Stimulated activated effector memory CD8-positive, alpha-beta T cell treated with anti-CD3 and anti-CD28 coated beads, Interleukin-12 subunit alpha, Interleukin-12 subunit beta, amount 100 ng/mL, for 72 hours (primary cell): ENCODE measurements around the gene MUTYH.
"Not testable (repeated sequence)": the region's sequence is repeated elsewhere in the genome, so short reads cannot be mapped to it uniquely, and the experiment has no call there.

Source experiments
- ATAC-seq: fragments of 150-1000 bp; cut with Tn5 transposase; 2 replicates; pipeline ENCODE4 v1.10.0; 2021
- DNase-seq, 2 donors: peaks; one replicate each; pipeline ENCODE4 v3.0.0; 2021 to 2022; ENCODE audit warnings: low spot score in 2 of 2
- H3K27ac Mint-ChIP-seq: one replicate; pipeline ENCODE4 v1.8.0; 2022; ENCODE audit warnings: mild to moderate bottlenecking, mixed read lengths
- H3K36me3 Mint-ChIP-seq: one replicate; pipeline ENCODE4 v1.8.0; 2022; ENCODE audit warnings: mild to moderate bottlenecking, mixed read lengths
- H3K4me1 Mint-ChIP-seq: one replicate; pipeline ENCODE4 v1.8.0; 2022; ENCODE audit warnings: mixed read lengths
- H3K4me3 Mint-ChIP-seq: one replicate; pipeline ENCODE4 v1.8.0; 2022; ENCODE audit warnings: mild to moderate bottlenecking, mixed read lengths
- H3K9me3 Mint-ChIP-seq: one replicate; pipeline ENCODE4 v1.8.0; 2022; ENCODE audit warnings: mixed read lengths

Gene MUTYH

DNA sequence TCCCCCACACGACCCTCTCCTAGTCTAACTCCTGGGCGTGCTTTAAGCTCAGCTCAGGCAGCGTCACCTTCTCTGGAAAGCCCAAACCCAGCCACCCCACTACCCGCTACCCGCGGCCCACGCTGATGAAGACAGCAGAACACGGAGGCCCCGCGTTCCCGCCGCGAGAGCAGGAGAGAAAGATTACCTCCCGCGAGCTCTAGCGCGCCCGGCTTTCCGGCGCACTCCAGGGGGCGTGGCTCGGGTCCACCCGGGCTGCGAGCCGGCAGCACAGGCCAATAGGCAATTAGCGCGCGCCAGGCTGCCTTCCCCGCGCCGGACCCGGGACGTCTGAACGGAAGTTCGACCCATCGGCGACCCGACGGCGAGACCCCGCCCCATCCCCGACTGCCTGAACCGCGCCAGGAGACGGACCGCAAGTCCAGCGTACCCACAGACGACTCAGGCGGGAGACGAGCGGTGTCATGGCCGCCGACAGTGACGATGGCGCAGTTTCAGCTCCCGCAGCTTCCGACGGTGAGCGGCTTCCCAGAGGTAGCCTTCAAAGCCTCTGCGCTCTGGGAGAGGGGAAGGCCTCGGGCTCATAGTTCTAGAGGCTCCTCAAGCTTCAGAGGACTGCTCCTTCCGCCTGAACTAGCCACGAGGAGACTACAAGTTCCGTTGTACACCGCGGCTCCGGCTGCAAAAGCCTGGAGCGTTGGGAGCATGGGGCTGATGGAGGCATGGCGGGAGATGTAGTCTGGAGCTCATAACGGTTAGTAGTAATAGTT is at the start of gene MUTYH, which contains the start of gene TOE1:
Gene MUTYH (minus strand): TSS at position 652 of the 770 bp plus-strand sequence. CDS start 5,935 bp downstream, outside the sequence.
Gene TOE1 (plus strand): TSS at position 382 of the 770 bp plus-strand sequence. CDS start 83 bp downstream, at position 465.
- Mint-ChIP-seq H3K4me1 (peaks cover 60% of the 10 kb centered on the region), H3K36me3 (peaks cover 74% of the 10 kb centered on the region), H3K4me3 (peak within 1 kb of the TSS; percentile 99), H3K9me3 (no peaks in the 10 kb centered on the region), H3K27ac (peak within 1 kb of the TSS; percentile 99)
- DNase-seq (peak; percentile 89 to 97), ATAC-seq (peak; percentile 91)

GRCh38 chr1:45386219-45386618 is 46.0 kb upstream of the MUTYH start:
- Mint-ChIP-seq H3K4me1 (no peaks in the 10 kb centered on the region), H3K4me3 (no peak overlapping the region), H3K36me3 (peaks cover 6% of the 10 kb centered on the region), H3K9me3 (no peaks in the 10 kb centered on the region), H3K27ac (no peak overlapping the region)
- DNase-seq = no peak
- ATAC-seq = no peak

DNA sequence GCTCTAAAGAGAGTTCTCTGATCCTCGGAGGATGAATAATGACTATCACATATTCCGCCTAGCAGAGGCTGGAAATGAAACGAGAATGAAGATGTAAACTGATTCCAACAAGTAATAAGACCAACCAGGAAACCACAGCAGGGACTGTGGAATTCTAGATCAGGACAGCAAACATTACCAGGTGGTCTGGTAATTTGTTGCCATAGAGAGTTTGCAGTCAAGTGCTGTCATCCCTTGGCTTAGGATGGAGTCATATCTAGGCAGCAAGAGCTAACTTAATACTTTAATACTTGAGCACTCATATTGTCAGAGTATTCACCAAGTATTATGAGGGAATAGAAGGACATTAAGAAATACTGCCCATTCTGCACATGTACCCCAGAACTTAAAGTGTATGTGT is 45.1 kb upstream of the MUTYH start:
- ATAC-seq = no peak
- Mint-ChIP-seq H3K4me1 (no peaks in the 10 kb centered on the region), H3K27ac (no peak overlapping the region), H3K36me3 (peaks cover 6% of the 10 kb centered on the region), H3K4me3 (no peak overlapping the region), H3K9me3 (no peaks in the 10 kb centered on the region)
- no peak for DNase-seq

GRCh38 chr1:45384213-45384612 is 44.0 kb upstream of the MUTYH start:
- not testable (repeated sequence) for H3K36me3 Mint-ChIP-seq, H3K27ac Mint-ChIP-seq, DNase-seq, H3K4me1 Mint-ChIP-seq, H3K9me3 Mint-ChIP-seq, H3K4me3 Mint-ChIP-seq, ATAC-seq

DNA sequence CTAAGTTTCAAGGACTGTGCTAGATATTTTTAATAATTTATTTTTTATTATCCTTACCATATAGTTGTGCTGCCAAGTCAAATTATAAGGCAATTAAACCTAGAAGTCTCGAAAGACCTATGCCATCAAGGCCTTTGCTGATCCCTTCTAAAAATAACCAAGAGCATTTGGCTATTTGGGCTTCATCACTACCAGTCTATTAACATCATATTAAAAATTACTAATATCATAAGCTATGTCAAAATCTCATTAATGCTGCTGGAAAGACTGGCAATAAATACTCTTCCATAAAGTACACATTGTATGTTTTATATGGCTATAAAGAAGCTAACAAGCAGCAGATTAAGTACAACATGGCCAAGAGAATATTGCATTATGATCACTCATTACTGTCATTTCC is 43.0 kb upstream of the MUTYH start:
- H3K36me3 Mint-ChIP-seq = peaks cover 6% of the 10 kb centered on the region
- ATAC-seq (no peak), DNase-seq (no peak)
- no peak overlapping the region for H3K4me3 Mint-ChIP-seq
- no peak overlapping the region for H3K27ac Mint-ChIP-seq
- no peaks in the 10 kb centered on the region for H3K9me3 Mint-ChIP-seq
- no peaks in the 10 kb centered on the region for H3K4me1 Mint-ChIP-seq

GRCh38 chr1:45381243-45381642 is 41.0 kb upstream of the MUTYH start:
- Mint-ChIP-seq H3K4me1 (no peaks in the 10 kb centered on the region), H3K4me3 (no peak overlapping the region), H3K27ac (no peak overlapping the region), H3K9me3 (no peaks in the 10 kb centered on the region), H3K36me3 (peaks cover 4% of the 10 kb centered on the region)
- ATAC-seq (no peak), DNase-seq (no peak)

GRCh38 chr1:45380730-45381129 is 40.5 kb upstream of the MUTYH start:
- DNase-seq (no peak), ATAC-seq (no peak)
- H3K27ac Mint-ChIP-seq = peak overlapping the region; percentile 12
- H3K4me3 Mint-ChIP-seq = no peak overlapping the region
- H3K9me3 Mint-ChIP-seq = no peaks in the 10 kb centered on the region
- no peaks in the 10 kb centered on the region for H3K4me1 Mint-ChIP-seq
- H3K36me3 Mint-ChIP-seq = no peaks in the 10 kb centered on the region

- Mint-ChIP-seq H3K4me1 (peaks cover 4% of the 10 kb centered on the region), H3K36me3 (no peaks in the 10 kb centered on the region), H3K27ac (peak overlapping the region; percentile 12), H3K4me3 (no peak overlapping the region), H3K9me3 (no peaks in the 10 kb centered on the region)
- no peak for DNase-seq
- ATAC-seq = no peak
Measured at GRCh38 chr1:45380125-45380524, 39.9 kb upstream of the MUTYH start.

- Mint-ChIP-seq H3K9me3 (no peaks in the 10 kb centered on the region), H3K27ac (no peak overlapping the region), H3K4me1 (peaks cover 9% of the 10 kb centered on the region), H3K4me3 (no peak overlapping the region), H3K36me3 (no peaks in the 10 kb centered on the region)
- DNase-seq (no peak), ATAC-seq (no peak)
Measured at GRCh38 chr1:45379524-45379923, 39.3 kb upstream of the MUTYH start.

- H3K36me3 Mint-ChIP-seq = no peaks in the 10 kb centered on the region
- H3K9me3 Mint-ChIP-seq = no peaks in the 10 kb centered on the region
- ATAC-seq (no peak), DNase-seq (no peak)
- no peak overlapping the region for H3K4me3 Mint-ChIP-seq
- no peak overlapping the region for H3K27ac Mint-ChIP-seq
- H3K4me1 Mint-ChIP-seq = peaks cover 9% of the 10 kb centered on the region
Measured at GRCh38 chr1:45378184-45378583, 37.9 kb upstream of the MUTYH start.

DNA sequence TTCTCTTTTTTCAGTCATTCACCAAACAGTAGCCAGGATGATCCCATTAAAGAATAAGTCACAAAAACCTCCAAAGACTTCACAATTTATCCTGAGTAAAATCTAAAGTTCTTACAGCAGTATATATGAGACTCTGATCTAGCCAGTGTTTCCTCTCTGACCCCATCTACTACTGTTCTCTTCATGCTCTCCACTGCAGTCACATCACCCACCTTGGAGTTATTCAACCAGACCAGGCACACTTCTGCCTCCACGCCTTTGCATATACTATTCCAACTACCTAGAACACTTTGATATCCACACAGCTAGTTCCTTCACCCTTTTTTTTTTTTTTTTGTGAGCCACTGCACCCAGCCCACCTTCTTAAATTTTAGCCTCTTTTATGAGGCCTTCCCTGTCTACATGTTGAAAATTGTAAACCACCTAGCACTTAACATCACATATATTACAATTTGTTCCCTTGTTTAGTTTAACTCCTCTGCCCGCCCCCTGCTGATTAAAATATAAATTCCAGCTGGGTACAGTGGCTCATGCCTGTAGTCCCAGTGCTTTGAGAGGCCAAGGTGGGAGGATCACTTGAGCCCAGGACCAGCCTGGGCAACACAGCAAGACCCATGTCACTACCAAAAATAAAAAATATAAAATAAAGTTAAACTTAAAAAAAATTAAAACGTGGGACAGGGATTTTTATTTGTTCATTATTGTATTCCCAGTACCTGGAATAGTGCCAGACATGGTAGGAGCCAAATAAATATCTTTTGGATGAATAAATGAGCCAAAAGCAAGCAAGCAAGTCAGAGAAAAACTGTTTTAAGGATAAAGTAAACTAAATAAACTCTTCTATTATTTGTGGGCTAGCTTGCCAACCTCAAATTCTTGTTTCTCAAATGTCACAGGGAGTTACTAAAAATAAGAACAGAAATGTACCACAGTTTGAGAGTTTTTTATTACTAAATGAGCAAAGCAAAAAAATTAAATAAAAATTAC is 35.2 kb upstream of the MUTYH start:
- Mint-ChIP-seq H3K9me3 (no peaks in the 10 kb centered on the region), H3K4me3 (no peak overlapping the region), H3K27ac (no peak overlapping the region), H3K4me1 (peaks cover 9% of the 10 kb centered on the region), H3K36me3 (peaks cover 7% of the 10 kb centered on the region)
- peak; percentile 45 for ATAC-seq
- no peak for DNase-seq

DNA sequence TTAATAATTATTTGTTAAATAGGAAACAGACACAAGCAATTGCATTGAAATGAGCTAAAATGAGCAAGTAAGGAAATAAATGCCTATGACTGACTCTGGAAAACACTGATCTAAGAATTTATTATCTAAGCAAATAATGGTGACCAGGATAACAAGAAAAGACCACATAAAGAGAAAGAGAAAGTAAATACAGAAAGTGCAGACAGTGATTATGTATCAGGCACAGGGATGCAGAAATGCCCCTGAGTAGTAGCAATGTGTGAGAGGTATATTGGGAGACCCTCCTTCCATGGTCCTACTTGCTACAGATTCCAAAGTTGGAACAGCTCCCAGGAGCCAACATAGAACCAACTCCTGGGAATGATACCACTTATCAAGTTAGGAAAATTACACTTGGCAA is 33.3 kb upstream of the MUTYH start:
- DNase-seq (no peak), ATAC-seq (no peak)
- no peaks in the 10 kb centered on the region for H3K9me3 Mint-ChIP-seq
- H3K4me1 Mint-ChIP-seq = peaks cover 9% of the 10 kb centered on the region
- no peak overlapping the region for H3K4me3 Mint-ChIP-seq
- H3K36me3 Mint-ChIP-seq = peaks cover 7% of the 10 kb centered on the region
- no peak overlapping the region for H3K27ac Mint-ChIP-seq

GRCh38 chr1:45370575-45370974 is 30.3 kb upstream of the MUTYH start:
- no peak for DNase-seq
- peaks cover 9% of the 10 kb centered on the region for H3K4me1 Mint-ChIP-seq
- no peak overlapping the region for H3K27ac Mint-ChIP-seq
- ATAC-seq = no peak
- no peak overlapping the region for H3K4me3 Mint-ChIP-seq
- no peaks in the 10 kb centered on the region for H3K9me3 Mint-ChIP-seq
- peaks cover 7% of the 10 kb centered on the region for H3K36me3 Mint-ChIP-seq

DNA sequence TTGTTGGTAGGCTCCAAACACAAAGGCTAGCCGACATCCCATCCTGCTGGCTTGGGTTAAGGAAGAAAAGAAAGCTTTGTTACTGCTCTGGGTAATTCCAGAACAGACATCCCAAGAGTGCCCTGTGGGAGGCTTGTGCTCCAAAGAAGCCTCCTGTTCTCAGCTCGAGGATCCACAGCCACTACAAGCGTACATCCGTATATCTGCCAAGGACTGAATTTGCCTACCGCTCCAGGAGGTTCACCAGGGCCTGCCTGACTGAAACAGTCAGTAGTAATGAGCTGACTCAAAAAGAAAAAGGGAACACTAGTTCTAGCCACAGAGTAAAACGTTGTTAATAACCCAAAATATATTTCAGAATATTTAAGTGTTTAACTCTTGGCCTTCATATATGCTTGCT is 24.8 kb upstream of the MUTYH start:
- DNase-seq = no peak
- H3K27ac Mint-ChIP-seq = no peak overlapping the region
- no peak for ATAC-seq
- no peak overlapping the region for H3K4me3 Mint-ChIP-seq
- no peaks in the 10 kb centered on the region for H3K36me3 Mint-ChIP-seq
- peaks cover 2% of the 10 kb centered on the region for H3K4me1 Mint-ChIP-seq
- H3K9me3 Mint-ChIP-seq = no peaks in the 10 kb centered on the region

DNA sequence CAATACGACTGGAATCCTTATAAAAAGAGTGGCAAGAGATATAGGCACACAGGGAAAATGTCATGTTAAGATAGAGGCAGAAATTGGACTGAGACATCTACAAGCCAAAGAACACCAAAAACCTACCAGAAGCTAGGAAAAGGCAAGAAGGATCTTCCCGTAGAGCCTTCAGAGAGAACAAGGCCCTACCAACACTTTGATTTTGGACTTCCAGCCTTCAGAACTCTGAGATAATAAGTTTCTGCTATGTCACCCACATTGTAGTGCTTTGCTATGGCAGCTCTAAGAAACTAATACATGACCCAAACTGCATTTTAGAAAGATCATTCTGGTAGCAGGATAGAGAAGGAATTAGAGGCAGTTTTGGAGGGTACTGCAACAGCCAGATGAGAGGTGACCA is 24.1 kb upstream of the MUTYH start:
- no peak for DNase-seq
- no peak for ATAC-seq
- Mint-ChIP-seq H3K9me3 (no peaks in the 10 kb centered on the region), H3K4me3 (no peak overlapping the region), H3K4me1 (peaks cover 5% of the 10 kb centered on the region), H3K36me3 (no peaks in the 10 kb centered on the region), H3K27ac (peak overlapping the region; percentile 50)
